GM10266 (cell line): ENCODE measurements around the gene ROPN1B.

ENCODE experiments used
- DNase-seq: peaks from one replicate; pipeline ENCODE4 v3.0.0; 2012; ENCODE audit errors: extremely low spot score
- CTCF ChIP-seq: IDR thresholded peaks from 2 replicates; pipeline ENCODE4 v1.5.1; 2012; ENCODE audit warnings: mild to moderate bottlenecking, low read depth; ENCODE audit not compliant: control insufficient read depth, insufficient read depth; ENCODE audit errors: missing control alignments

Gene ROPN1B

DNA sequence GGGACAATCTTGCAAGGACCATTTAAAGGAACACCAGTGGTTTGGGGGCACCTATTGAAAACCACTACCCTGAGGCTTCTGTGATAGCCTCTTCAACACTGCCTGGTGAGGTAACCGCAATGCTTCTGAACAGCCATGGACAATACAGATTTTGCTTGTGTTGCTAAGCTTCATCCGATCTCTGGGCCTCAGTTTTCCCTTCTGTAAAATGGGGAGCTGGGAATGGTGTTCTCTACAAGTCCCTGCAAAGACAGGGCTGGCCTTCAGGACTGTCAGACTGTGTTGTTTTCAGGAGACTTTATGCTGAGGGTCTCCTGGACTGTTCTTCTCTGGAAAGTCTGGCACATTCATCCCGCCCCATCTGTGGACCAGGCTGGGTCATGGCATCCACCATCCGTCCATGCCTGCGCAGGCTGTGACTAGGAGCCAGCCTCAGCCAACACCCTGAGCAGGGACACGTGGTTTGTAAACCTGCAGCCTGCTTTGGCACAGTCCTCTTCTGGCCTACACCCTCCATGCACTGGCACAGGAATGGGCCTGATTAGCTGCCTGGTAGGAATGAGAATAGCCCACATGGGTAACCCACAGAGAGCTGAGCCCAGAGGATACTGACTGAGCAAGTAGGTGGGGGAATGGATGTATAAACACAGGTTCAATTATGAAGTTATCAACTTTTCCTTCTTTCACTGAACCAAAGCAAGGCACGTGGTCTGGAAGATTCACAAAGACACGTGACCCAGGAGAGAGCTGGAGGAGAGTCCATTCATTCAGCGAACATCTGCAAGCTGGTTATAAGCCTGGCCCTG is 55.3 kb downstream of the ROPN1B start:
- DNase-seq, result no peak
- TF ChIP-seq CTCF, result no peak

DNA sequence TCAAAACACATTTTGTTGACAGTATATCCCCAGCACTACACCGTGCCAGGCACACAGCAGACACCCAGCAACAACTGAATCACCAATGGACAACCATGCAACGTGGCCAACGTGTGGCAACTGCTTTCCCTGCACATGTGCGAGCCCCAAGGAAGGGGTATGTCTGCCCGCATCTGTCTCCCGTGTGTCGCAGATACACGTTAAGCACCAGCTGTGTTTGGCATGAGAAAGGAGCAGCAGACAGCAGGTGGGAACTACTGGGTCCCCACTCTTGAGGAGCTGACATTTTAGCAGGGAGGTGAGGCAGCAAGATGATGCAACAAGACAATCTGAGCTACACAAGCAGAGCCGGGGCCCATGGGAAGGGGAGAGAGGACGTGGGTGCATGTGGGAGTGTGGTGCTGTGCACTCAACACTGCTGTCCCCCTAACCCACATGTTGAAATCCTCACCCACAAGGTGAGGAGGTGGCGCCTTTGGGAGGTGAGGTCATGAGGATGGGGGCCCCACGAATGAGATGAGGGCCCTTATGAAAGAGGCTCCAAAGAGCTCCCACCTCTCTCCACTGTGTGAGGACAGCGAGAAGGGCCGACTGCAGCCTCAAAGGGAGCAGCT is 56.2 kb downstream of the ROPN1B start:
- no peak for TF ChIP-seq CTCF
- no peak for DNase-seq

GRCh38 chr3:126025862-126026261 is 56.9 kb downstream of the ROPN1B start:
- DNase-seq, result no peak
- TF ChIP-seq CTCF, result no peak

DNA sequence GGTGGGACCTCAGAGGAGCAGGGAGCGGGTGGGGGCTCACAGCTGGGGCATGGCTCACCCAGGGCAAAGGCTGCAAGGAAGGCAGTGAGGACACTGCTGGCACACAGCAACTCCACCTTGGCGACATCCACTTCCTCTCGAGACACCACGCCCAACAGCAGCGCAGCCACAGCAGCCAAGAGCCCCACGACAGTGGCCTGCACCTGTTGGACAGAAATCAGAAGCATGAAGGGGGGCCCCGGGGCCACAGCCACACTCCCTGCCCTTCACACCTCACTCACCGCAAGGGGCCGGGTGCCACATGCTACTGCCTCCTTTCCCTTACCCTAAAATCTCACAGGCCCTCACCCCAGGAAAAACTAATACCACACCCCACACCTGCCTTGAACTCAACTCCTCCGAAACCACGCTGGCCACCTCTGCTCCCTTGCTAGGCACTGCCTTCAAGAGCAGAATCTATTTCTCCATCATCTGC is 57.3 kb downstream of the ROPN1B start:
- no peak for TF ChIP-seq CTCF

GRCh38 chr3:126026761-126027160 is 57.8 kb downstream of the ROPN1B start:
- no peak for TF ChIP-seq CTCF

More for the DNA sequence above, 57.3 kb downstream of the ROPN1B start:
- DNase-seq, result no peak

DNA sequence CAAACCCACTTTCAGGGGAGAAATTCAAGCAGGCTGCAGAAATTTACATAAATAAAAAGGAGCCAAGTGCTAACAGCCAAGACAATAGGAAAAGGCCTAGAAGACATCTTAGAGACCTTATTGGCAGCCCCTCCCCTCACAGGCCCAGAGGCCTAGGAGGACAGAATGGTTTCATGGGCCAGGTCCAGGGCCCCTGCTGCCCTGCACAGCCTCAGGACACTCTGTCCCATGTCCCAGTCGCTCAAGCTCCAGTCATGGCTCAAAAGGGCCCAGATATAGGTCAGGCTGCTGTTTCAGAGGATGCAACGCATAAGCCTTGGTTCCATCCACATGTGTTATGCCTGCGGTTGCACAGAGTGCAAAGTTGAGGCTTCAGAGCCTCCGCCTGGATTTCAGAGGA is 59.1 kb downstream of the ROPN1B start:
- no peak for TF ChIP-seq CTCF
- no peak for DNase-seq

More at GRCh38 chr3:126026761-126027160, 57.8 kb downstream of the ROPN1B start:
- no peak for DNase-seq

GRCh38 chr3:126029241-126029640 is 60.3 kb downstream of the ROPN1B start:
- no peak for TF ChIP-seq CTCF

More at GRCh38 chr3:126029241-126029640, 60.3 kb downstream of the ROPN1B start:
- DNase-seq, result no peak
